Esophagus squamous epithelium (tissue), 5 donors: ENCODE data around the gene MYADM. TPM values are rescaled to one million over a fixed set of nuclear protein-coding genes. Genes with fewer than 3 reads are reported as not detected.

Source experiments
- DNase-seq: peaks from one replicate; lab custom pipeline; 2025; lab: John Stamatoyannopoulos, UW
- H3K27ac ChIP-seq, 4 donors: fragments of 200-600 bp; sonication (generic); one replicate each; pipeline ENCODE4 v1.5.1; 2016 to 2019; ENCODE audit warnings: mild to moderate bottlenecking in 1 of 4
- H3K27me3 ChIP-seq, 4 donors: fragments of 200-600 bp; sonication (generic); 1 replicate in 3 of 4; 2 replicates in 1 of 4; pipeline versions ENCODE4 v1.5.1 to v1.6.0; 2017 to 2021; ENCODE audit warnings: antibody characterized with exemption in 1 of 4
- H3K36me3 ChIP-seq, 3 donors: fragments of 200-600 bp; sonication (generic); one replicate each; pipeline ENCODE4 v1.5.1; 2016 to 2019
- H3K4me1 ChIP-seq, 3 donors: fragments of 200-600 bp; sonication (generic); one replicate each; pipeline ENCODE4 v1.5.1; 2017 to 2019
- H3K4me3 ChIP-seq, 4 donors: fragments of 200-600 bp; sonication (generic); 1 replicate in 3 of 4; 2 replicates in 1 of 4; pipeline ENCODE4 v1.5.1; 2016 to 2019; ENCODE audit warnings: mild to moderate bottlenecking in 2 of 4, moderate library complexity in 1 of 4
- H3K9me3 ChIP-seq, 3 donors: fragments of 200-600 bp; sonication (generic); one replicate each; pipeline ENCODE4 v1.5.1; 2016 to 2019
- POLR2A ChIP-seq, 4 donors: fragments of 450-650 bp; IDR thresholded peaks; one replicate each; pipeline ENCODE4 v1.6.1; 2017; ENCODE audit warnings: antibody characterized with exemption in 4 of 4, mild to moderate bottlenecking in 4 of 4, moderate library complexity in 3 of 4
- WGBS, 2 donors: methylation state at CpG; one replicate each; pipeline ENCODE4 v1.1.5; 2018; 5-methylcytosine and 5-hydroxymethylcytosine counted together
- intact Hi-C: fragments of 100-400 bp; cut with DNase I; formaldehyde crosslinking; loops from one replicate; pipeline ENCODE4 v1.15.0; 2022
- total RNA-seq, 4 donors: library from RNA; depleted of rRNA; stranded (reverse); fragments of >200 nt; gene quantifications; one replicate each; pipeline ENCODE4 v1.1.0, GENCODE V29; 2016
- TF ChIP-seq, protein P1 (sequence below), 6 experiments: fragments of 450-650 bp in 4 of 6; fragments of 200-600 bp in 2 of 6; sonication (generic) in 2 of 6; IDR thresholded peaks; one replicate each; pipeline ENCODE4 v1.5.1; 2016 to 2019; ENCODE audit warnings: antibody characterized with exemption in 6 of 6, mild to moderate bottlenecking in 4 of 6, moderate library complexity in 4 of 6
- donor health status: DM: yes; HTN: yes; CAD: no.

MYADM gene
- total RNA-seq, 4 donors from 2014 or later = 4.1 to 30.7 (median 7.8) TPM

DNA sequence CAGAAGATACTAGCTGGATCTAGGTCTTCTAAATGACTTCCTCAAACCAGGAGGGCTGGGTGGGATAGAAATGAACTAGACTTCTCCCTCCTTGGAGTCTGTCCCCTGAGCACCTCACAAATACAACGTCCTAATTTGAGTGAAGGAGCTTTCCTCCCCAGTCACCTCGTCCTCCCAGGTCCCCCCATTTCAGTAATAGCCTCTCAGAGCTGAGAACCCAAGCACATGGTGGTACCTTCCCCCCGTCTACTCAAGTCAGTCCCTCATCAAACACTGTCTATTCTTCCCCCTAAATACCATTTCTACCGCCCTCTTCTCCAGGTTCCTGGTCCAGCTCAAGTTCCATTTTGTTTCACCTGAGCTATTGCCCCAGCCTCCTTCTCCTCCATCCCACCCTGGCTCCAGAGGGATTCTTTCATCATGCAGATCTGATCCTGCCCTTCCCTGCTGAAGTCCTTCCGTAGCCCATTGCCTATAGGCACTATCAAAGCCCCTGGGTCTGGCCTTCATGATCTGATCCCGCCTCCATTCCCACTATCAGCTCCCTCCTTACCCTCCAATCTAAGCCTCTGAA lies 9.1 kb downstream of the MYADM start:
- H3K27me3 ChIP-seq = peaks cover 0 to 29% (median under 1%) of the 10 kb centered on the region in 4 donors
- H3K9me3 ChIP-seq = no peaks in the 10 kb centered on the region
- H3K36me3 ChIP-seq = peaks cover 8 to 38% (median 9%) of the 10 kb centered on the region in 3 donors
- WGBS, 2 donors = 86 to 89% methylated on average over 5 of the region's 6 CpGs
- intact Hi-C loops = no loop called here
- peaks cover 5 to 60% (median 6%) of the 10 kb centered on the region in 3 donors for H3K4me1 ChIP-seq
- no peak overlapping the region for H3K27ac ChIP-seq
- no peak overlapping the region for H3K4me3 ChIP-seq
- TF ChIP-seq, protein P1, sequence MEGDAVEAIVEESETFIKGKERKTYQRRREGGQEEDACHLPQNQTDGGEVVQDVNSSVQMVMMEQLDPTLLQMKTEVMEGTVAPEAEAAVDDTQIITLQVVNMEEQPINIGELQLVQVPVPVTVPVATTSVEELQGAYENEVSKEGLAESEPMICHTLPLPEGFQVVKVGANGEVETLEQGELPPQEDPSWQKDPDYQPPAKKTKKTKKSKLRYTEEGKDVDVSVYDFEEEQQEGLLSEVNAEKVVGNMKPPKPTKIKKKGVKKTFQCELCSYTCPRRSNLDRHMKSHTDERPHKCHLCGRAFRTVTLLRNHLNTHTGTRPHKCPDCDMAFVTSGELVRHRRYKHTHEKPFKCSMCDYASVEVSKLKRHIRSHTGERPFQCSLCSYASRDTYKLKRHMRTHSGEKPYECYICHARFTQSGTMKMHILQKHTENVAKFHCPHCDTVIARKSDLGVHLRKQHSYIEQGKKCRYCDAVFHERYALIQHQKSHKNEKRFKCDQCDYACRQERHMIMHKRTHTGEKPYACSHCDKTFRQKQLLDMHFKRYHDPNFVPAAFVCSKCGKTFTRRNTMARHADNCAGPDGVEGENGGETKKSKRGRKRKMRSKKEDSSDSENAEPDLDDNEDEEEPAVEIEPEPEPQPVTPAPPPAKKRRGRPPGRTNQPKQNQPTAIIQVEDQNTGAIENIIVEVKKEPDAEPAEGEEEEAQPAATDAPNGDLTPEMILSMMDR (IDR thresholded peaks at IDR 0.05) = no peak
- TF ChIP-seq POLR2A (IDR thresholded peaks at IDR 0.05) = no peak
- no peak for DNase-seq

DNA sequence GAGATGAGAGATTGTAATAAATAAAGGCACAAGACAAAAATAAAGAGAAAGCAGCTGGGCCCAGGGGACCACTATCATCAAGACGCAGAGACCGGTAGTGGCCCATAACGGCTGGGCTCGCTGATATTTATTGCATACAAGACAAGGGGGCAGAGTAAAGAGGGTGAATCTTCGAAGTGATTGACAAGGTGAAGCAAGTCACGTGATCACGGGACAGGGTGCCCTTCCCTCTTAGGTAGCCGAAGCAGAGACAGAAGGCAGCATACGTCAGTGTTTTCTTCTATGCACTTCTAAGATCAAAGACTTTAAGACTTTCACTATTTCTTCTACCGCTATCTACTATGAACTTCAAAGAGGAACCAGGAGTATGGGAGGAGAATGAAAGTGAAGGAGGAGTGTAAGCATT lies 9.7 kb downstream of the MYADM start:
- WGBS, 2 donors = 67 to 73% methylated on average over 10 of the region's 10 CpGs
- no peak overlapping the region for H3K27ac ChIP-seq
- intact Hi-C loops = no loop called here
- no peaks in the 10 kb centered on the region for H3K9me3 ChIP-seq
- peaks cover 0 to 35% (median 4%) of the 10 kb centered on the region in 4 donors for H3K27me3 ChIP-seq
- H3K36me3 ChIP-seq = peaks cover 8 to 36% (median 9%) of the 10 kb centered on the region in 3 donors
- peaks cover 11 to 60% (median 12%) of the 10 kb centered on the region in 3 donors for H3K4me1 ChIP-seq
- no peak for DNase-seq
- no peak overlapping the region for H3K4me3 ChIP-seq
- no peak for TF ChIP-seq POLR2A (IDR thresholded peaks at IDR 0.05)
- TF ChIP-seq, protein P1 (IDR thresholded peaks at IDR 0.05) = no peak

DNA sequence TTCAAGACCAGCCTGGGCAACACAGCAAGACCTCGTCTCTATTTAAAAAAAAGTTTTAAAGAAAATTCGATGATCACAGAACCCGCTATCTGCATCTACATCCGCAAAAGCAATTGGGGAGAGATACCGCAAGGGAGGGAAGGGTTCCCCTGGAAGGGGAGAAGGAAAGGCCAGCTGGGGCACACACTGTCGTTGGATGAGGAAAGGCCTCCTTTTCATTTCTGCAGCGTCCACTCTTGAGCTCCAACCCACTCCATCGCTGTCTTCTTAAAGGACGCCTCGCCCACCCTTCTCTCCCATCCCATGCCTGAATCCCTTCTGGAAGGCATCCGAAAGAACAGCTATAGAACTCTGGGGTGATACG lies 11.1 kb downstream of the MYADM start:
- DNase-seq = no peak
- Histone ChIP-seq H3K9me3 (no peaks in the 10 kb centered on the region), H3K4me1 (peaks cover 12 to 63% (median 15%) of the 10 kb centered on the region in 3 donors), H3K4me3 (peak overlapping the region; percentile 29 to 65 (median 48)), H3K27ac (no peak overlapping the region), H3K36me3 (peaks cover 5 to 22% (median 6%) of the 10 kb centered on the region in 3 donors), H3K27me3 (peaks cover 0 to 49% (median 16%) of the 10 kb centered on the region in 4 donors)
- WGBS, 2 donors = 42% methylated on average over 12 of the region's 12 CpGs
- no peak for TF ChIP-seq POLR2A (IDR thresholded peaks at IDR 0.05)
- TF ChIP-seq, protein P1 (IDR thresholded peaks at IDR 0.05) = no peak
- intact Hi-C loops = no loop called here

DNA sequence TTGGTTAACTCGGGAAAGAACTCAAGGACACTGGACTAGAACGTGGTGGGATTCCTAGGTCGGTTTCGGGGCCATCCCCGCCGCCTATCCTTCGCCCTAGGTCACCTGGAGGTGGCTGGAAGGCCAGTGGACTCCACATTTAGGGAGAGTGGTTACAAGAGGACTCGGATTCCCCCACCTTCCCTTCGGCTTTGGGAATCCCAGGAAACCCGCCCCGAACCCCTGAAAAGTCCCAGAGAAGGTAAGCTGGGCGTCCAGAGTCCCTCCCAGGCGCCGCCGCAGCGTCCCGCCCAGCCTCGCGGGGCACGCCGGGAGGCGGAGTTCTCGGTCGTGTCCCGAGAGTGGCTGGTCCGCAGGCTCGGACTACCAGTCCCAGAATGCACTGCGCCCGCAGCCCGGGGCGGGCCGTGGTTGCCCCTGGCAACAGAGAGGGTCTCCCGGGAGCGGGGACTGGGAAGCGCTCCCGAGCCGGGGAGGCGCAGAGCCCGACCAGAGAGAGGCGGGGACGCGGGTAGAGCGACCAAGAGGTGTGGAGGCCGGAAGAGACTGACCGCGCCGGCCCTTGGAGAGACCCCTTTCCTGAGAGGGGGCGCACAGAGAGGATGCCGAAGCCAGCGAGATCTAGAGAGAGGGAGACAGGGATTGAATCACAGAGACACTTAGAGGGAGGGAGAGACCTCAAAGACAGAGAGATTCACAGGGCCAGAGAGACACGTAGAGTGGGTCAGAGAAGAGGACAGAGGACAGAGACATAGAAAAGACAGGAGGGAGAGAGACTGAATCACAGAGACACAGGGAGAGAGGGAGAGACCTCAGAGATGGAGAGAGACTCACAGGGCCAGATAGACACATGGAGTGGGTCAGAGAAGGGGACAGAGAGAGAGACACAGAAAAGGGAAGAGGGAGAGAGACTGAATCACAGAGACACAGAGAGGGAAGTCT lies 11.7 kb downstream of the MYADM start:
- peaks cover 0 to 16% (median 0%) of the 10 kb centered on the region in 3 donors for H3K36me3 ChIP-seq
- H3K27me3 ChIP-seq = peaks cover 0 to 56% (median 17%) of the 10 kb centered on the region in 4 donors
- H3K4me1 ChIP-seq = peaks cover 12 to 56% (median 15%) of the 10 kb centered on the region in 3 donors
- no peak for DNase-seq
- no peak overlapping the region for H3K27ac ChIP-seq
- intact Hi-C loops = no loop called here
- H3K9me3 ChIP-seq = no peaks in the 10 kb centered on the region
- WGBS, 2 donors = 7 to 11% methylated on average over 4 to 20 of the region's 51 CpGs
- TF ChIP-seq POLR2A (IDR thresholded peaks at IDR 0.05) = no peak
- TF ChIP-seq, protein P1 (IDR thresholded peaks at IDR 0.05) = no peak
- peak overlapping the region; percentile 29 to 65 (median 48) for H3K4me3 ChIP-seq
